ENCODE data around the gene SAPCD2.

SAPCD2 gene

DNA sequence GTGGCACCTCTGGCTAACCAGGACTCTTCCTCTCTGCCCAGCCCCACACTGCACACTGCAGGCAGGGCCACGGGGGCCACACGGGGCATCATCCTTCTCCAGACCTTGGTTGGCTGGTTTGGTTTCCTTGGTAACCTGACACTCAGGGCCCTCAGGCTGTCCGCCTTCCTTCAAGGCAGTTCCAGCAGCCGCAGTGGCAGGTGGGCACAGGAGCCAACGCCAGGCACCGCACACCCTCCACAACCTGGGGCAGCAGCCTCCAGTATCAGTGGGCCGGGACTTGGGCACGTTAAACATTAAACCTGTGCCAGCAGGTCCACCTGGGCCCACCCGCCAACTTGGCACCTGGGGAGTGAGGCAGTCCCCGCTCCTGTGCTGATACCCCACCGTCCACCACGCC, 26.3 kb downstream of the SAPCD2 start:
- TF ChIP-seq GATA2 (IDR thresholded peaks at IDR 0.05; ENCODE audit: low read depth, low read length): no peak
- no peak for TF ChIP-seq GATA3 (IDR thresholded peaks at IDR 0.05; ENCODE audit: low read depth, low read length)

DNA sequence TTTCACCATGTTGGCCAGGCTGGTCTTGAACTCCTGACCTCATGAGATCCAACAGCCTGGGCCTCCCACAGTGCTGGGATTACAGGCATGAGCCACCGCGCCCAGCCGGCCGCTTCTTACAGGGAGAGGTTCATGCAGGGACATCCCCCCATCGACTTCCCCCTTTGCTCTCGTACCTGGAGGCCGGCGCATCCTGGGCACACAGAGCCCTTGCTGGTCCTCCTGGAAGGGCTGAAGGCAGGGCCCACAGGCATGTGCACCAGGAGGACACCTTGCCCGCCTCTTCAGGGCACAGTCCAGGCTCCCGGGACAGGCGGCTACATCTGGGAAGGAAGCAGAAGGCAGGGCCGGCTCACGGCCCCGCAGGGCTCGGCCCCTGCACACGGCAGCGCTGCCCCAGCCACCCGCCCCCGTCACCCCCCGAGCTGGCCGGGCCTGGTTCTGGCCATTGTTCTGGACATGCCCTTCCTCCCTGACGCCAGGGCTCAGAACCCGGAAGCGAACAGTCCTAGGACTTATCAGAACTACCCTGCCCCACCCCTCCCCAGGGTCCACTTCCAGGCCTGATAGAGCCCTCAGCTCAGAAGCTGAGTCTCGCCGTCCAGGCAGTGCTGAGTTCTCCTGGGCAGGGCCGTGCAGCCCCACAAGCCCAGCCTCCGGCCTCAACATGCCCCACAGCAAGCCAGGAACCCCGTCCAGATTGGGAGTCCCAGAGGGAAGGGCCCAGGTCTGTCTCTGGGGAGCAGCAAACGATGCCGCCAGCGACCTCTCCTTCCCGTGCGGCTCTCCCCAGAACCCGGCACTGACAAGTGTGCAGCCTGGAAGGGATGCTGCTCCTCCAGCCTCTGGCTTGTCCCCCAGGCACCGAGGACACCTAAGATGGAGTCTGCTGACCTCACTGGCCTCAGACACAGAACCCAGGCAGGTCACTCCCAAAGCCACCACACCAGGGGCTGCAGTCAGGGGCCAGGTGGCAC, 27.3 kb downstream of the SAPCD2 start:
- TF ChIP-seq GATA3 (IDR thresholded peaks at IDR 0.05; ENCODE audit: low read depth, low read length): no peak
- no peak for TF ChIP-seq GATA2 (IDR thresholded peaks at IDR 0.05; ENCODE audit: low read depth, low read length)

DNA sequence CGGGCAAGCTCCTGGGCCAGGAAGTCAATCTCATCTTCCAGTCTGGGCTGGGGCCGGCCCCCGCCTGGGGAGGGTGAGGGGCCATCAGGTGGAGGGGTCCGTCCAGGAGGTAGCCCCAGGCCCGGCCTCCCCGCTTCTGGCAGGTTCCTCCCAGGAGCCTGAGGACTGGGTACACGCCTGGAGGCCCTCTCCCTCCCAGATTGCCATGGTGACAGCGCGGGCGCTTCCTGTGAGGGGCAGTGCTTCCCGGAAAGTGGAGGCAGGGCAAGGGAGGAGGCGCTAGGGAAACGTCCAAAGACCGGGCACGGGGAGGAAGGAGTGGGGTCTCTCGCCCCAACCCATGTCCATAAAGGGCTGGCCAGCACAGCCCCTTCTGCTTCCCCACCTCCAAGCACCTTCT, 29.2 kb downstream of the SAPCD2 start:
- no peak for TF ChIP-seq GATA3 (IDR thresholded peaks at IDR 0.05; ENCODE audit: low read depth, low read length)
- no peak for TF ChIP-seq GATA2 (IDR thresholded peaks at IDR 0.05; ENCODE audit: low read depth, low read length)

DNA sequence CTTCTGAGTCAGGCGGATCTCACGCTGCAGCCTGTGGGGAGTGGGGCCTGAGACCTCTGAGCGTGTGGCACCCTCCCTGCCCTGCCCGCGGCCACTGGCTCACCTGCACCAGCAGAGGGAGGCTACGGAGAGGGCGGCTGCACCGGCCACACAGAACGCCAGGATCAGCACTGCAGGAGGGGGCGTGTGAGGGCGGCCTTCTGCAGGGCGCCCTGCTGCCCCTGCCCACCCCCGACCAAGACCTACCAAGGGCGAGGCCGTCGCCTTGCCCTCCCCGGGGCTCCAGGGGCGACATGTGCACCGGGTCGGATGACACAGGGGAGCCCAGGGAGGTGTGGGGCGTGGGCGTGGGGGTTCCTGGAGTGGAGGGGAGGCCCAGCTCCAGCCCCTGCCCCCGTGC, 29.8 kb downstream of the SAPCD2 start:
- TF ChIP-seq GATA3 (IDR thresholded peaks at IDR 0.05; ENCODE audit: low read depth, low read length): no peak
- no peak for TF ChIP-seq GATA2 (IDR thresholded peaks at IDR 0.05; ENCODE audit: low read depth, low read length)

DNA sequence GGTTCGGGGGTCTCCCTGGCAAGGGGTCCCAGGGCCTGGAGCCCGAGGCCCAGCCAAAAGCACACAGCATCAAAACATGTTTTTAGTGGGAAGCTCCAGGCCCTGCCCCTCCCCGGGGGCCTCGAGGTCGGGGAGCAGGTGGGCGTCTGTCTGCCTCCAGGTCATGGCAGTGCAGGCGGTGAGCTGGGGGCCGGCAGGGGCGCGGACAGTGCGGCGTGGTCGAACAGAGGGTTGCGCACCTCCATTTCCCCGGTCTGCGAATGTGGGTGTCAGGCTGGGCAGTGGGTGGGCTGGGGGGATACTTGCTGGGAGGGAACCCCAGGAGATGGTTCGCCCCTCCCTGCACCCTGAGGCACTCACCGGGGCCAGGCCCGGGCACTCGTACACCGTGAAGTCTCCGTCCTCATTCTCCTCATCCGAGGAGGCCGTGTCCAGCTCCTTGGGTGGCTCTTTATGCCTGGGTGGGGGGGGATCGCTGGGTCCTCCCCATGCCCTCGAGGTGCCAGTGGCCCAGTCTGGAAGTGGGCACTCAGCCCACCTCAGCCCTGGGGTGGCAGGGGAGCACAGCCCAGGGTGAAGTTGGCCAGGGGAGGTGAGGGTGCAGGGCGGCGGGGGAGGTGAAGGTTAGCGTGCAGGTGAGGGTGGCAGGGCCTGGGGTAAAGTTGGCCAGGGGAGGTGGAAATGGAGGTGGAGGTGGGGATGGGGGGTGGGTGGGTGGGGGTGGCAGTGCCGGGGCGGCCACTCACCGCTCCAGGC, 30.6 kb downstream of the SAPCD2 start:
- TF ChIP-seq GATA3 (IDR thresholded peaks at IDR 0.05; ENCODE audit: low read depth, low read length): no peak
- TF ChIP-seq GATA2 (IDR thresholded peaks at IDR 0.05; ENCODE audit: low read depth, low read length): no peak

DNA sequence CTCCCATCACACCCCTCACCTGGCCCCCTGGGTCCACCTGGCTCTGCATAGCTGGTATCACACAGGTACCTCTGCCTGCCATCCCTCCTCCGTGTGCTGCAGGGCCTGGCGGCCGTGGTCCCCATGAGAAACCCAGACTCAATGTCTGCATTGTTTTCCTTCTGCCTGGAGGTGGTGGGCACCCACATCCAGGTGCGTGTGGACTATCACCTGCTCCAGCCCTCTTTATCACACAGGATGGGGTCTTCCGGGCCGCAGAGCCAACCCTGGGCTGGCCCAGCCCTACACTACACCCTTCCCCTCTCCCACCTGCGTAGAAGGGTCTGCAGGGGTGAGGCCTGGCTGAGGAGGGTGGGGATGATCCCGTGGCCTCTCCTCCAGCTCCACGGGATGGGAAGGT, 31.4 kb downstream of the SAPCD2 start:
- no peak for TF ChIP-seq GATA3 (IDR thresholded peaks at IDR 0.05; ENCODE audit: low read depth, low read length)
- TF ChIP-seq GATA2 (IDR thresholded peaks at IDR 0.05; ENCODE audit: low read depth, low read length): no peak

DNA sequence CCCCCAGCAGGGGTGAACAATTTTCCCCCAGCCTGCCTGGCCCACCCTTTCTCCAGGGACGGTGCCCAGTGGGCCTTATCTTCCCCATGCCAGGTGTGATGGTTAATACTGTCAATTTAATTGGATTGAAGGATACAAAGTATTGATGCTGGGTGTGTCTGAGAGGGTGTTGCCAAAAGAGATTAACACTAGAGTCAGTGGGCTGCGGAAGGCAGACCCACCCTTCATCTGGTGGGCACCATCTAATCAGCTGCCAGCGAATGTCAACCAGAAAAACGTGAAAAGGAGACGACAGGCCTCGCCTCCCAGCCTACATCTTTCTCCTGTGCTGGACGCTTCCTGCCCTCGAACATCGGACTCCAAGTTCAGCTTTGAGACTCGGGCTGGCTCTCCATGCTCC, 32.9 kb downstream of the SAPCD2 start:
- TF ChIP-seq GATA3 (IDR thresholded peaks at IDR 0.05; ENCODE audit: low read depth, low read length) (no peak), GATA2 (IDR thresholded peaks at IDR 0.05; ENCODE audit: low read depth, low read length) (no peak)

DNA sequence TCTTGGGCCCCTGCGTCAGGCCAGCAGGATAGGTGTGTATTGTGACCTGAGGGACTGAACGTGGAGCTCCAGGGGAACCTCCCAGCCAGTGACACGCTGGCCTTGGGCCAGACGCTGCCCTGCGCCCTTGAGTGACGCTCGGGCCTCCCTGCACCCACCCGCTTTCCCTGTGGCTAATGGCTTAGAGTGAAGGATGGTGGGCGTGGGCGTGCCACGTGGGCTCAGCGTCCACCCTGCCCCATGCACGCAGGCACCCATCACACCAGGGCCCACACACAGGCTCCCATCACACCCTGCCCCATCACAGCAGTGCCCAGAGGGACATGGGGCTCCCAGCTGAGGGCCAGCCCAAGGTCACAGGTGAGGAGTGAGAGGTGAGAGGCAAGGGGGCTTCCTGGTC, 33.3 kb downstream of the SAPCD2 start:
- no peak for TF ChIP-seq GATA2 (IDR thresholded peaks at IDR 0.05; ENCODE audit: low read depth, low read length)
- TF ChIP-seq GATA3 (IDR thresholded peaks at IDR 0.05; ENCODE audit: low read depth, low read length): no peak

DNA sequence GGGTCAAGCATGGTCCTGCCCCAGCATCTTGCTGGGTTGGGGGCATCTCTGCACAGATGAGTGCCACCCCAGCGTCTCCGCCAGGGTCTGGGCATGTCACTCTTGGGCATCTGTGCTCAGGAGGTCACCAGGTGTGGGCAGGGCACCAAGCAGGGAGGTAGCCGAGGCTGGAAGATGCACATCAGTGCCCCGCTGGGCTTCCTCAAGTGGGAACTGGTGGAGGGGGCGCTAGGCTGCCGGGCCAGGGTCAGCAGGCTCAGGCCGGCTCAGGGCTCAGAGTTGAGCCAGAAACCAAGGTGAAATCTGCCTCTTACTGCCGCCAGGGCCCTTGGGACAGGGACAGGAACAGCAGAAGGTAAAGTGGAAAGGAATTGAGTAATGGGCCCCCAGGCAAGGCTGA, 34.4 kb downstream of the SAPCD2 start:
- TF ChIP-seq GATA3 (IDR thresholded peaks at IDR 0.05; ENCODE audit: low read depth, low read length) (no peak), GATA2 (IDR thresholded peaks at IDR 0.05; ENCODE audit: low read depth, low read length) (no peak)

DNA sequence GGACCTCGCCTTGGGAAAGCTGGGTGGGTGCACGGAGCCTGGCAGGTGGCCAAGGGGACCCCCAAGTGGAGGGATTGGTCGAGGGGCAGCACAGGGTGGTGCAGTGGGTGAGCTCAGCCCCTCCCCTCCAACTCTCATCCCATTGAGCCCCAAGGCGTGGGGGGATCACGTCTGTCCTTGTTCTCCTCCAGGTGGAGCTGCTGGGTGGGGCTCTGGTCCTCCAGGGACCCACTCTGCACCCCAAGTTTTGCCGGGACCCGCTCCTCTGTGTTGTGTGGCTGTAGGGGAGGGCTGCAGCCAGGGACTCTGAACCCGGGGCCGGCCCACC, 34.9 kb downstream of the SAPCD2 start:
- no peak for TF ChIP-seq GATA3 (IDR thresholded peaks at IDR 0.05; ENCODE audit: low read depth, low read length)
- no peak for TF ChIP-seq GATA2 (IDR thresholded peaks at IDR 0.05; ENCODE audit: low read depth, low read length)

DNA sequence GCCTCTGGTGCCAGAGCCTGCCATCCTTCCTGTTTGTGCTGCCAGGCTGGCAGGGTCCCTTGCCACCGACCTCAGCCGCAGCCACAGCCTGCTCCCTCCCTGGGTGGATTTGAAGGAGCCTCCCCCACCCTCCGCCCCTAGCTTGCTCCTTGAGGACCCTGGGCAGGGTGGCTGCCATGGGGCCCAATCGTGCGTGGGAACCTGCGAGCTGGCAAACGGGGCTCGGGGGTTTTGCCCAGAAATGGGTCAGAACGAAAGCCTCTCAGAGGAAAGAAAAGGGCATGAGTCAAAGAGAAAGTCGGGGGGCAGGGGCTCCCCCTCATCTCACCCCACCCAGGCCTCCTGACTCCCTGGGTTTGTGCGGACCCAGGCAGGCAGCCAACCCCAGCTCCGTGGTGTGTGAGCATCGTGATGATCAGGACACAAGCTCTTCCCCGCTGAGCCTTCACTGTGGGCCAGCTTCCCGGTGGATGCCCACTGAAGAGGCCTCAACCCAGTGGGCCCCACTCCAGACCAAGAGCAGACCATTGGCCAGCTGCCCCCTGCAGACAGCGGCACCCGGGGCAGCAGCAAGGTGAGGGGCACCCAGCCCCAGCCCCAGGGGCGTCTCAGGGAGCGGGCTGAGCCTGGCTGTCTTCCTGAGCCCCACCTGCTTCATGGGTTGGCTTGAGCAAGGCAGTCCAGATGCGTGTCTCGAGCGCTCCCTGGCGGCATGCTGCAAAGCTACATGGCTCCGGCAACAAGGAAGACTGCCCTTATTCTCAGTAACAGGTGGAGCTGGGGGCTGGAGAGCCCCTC, 35.4 kb downstream of the SAPCD2 start:
- TF ChIP-seq GATA2 (IDR thresholded peaks at IDR 0.05; ENCODE audit: low read depth, low read length) (no peak), GATA3 (IDR thresholded peaks at IDR 0.05; ENCODE audit: low read depth, low read length) (no peak)

DNA sequence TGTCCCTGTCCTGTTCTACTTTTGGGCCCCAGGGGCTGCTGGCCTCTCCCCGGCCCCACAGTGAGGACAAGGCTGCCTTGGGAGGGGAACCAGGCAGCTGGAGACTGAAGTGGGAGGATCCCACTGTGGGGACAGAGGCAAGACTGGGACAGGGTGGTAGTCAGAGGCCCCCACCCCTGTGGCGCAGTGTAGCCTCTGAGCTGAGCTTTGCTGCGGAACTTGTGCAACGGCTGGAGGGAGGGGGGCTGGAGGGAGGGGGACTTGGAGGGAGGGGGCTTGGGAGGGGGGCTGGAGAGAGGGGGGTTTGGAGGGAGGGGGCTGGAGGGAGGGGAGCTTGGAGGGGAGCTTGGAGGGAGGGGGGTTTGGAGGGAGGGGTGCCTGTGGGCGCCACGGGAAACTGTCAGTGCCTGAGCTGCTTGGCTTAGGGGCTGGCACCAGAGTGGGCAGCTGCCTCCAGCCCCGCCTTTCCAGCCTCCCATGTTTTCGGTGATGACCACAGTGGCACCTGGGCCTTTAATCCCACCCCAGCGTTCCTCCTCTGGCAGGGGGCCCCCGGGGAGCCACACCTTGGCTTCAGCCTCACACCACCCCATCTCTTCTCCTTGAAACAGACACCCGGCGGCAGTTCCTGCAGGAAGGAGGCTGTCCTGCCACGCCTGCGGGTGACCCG, 36.2 kb downstream of the SAPCD2 start:
- TF ChIP-seq GATA2 (IDR thresholded peaks at IDR 0.05; ENCODE audit: low read depth, low read length) (no peak), GATA3 (IDR thresholded peaks at IDR 0.05; ENCODE audit: low read depth, low read length) (no peak)

DNA sequence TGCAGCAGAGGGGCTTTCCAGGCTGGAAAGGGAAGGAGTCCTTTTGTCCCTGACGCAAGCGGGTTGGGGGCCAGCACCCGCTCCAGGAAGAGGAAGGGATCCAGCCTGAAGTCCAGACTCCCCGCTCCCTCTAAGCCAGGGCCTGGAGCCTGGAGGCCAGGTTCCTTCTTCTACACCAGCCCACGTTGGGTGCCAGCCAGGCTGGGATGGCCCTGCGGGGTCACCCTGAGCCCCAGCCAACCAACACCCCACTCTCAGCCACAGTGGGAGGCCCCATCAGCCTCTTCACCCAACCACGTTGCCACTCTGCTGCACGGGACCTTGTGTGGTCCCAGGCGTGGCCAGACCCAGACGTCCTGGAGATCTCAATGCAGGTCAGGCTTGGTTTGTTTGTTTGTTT, 37.5 kb downstream of the SAPCD2 start:
- TF ChIP-seq GATA3 (IDR thresholded peaks at IDR 0.05; ENCODE audit: low read depth, low read length) (no peak), GATA2 (IDR thresholded peaks at IDR 0.05; ENCODE audit: low read depth, low read length) (no peak)
